WTC11 (cell line): ENCODE measurements around the gene HLA-E.

Experiments
- ETV6 ChIP-seq: sonication (generic); formaldehyde crosslinking; IDR thresholded peaks from 2 replicates; pipeline ENCODE4 v1.8.1; 2022; ENCODE audit warnings: mild to moderate bottlenecking, missing genetic modification reagents
- NR2C2 ChIP-seq: sonication (generic); formaldehyde crosslinking; IDR thresholded peaks from 2 replicates; pipeline ENCODE4 v1.8.0; 2022; ENCODE audit warnings: mild to moderate bottlenecking, missing genetic modification reagents
- TF ChIP-seq, protein P1 (sequence below): sonication (generic); formaldehyde crosslinking; IDR thresholded peaks from 2 replicates; pipeline ENCODE4 v1.8.0; 2022; ENCODE audit warnings: missing genetic modification reagents
- TF ChIP-seq, protein P2 (sequence below): sonication (generic); formaldehyde crosslinking; IDR thresholded peaks from 2 replicates; pipeline ENCODE4 v1.8.1; 2022; ENCODE audit warnings: low read depth, mild to moderate bottlenecking, moderate library complexity, missing genetic modification reagents, borderline replicate concordance
- TF ChIP-seq, protein P3 (sequence below): fragments of 200-600 bp; IDR thresholded peaks from 2 replicates; pipeline ENCODE4 v1.8.0; 2022; ENCODE audit warnings: antibody characterized with exemption

DNA sequence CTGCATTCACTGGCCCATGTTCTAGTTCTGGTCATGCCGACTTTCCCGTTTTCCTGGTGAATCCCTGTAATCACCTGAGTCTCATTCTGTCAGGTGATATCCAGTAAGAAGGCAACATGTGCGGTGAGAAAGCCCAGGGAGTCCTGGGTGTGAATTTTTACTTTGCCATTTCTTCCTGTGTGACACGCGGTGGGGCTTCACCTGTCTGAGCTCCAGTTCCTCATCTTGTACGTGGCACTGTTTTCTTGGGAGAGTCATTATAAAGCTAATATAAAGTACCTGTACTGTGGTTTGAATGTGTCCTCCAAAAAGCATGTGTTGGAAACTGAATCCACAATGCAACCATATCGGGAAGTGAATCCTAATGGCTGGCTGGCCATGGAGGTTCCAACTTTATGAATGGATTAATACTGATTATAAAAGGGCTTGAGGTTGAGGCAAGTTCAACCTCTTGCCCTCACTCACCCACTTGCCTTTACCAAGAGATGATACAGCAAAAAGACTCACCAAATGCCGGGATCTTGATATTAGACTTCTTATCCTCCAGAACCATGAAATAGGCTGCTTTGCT lies 5.1 kb downstream of the HLA-E start:
- TF ChIP-seq, protein P1, sequence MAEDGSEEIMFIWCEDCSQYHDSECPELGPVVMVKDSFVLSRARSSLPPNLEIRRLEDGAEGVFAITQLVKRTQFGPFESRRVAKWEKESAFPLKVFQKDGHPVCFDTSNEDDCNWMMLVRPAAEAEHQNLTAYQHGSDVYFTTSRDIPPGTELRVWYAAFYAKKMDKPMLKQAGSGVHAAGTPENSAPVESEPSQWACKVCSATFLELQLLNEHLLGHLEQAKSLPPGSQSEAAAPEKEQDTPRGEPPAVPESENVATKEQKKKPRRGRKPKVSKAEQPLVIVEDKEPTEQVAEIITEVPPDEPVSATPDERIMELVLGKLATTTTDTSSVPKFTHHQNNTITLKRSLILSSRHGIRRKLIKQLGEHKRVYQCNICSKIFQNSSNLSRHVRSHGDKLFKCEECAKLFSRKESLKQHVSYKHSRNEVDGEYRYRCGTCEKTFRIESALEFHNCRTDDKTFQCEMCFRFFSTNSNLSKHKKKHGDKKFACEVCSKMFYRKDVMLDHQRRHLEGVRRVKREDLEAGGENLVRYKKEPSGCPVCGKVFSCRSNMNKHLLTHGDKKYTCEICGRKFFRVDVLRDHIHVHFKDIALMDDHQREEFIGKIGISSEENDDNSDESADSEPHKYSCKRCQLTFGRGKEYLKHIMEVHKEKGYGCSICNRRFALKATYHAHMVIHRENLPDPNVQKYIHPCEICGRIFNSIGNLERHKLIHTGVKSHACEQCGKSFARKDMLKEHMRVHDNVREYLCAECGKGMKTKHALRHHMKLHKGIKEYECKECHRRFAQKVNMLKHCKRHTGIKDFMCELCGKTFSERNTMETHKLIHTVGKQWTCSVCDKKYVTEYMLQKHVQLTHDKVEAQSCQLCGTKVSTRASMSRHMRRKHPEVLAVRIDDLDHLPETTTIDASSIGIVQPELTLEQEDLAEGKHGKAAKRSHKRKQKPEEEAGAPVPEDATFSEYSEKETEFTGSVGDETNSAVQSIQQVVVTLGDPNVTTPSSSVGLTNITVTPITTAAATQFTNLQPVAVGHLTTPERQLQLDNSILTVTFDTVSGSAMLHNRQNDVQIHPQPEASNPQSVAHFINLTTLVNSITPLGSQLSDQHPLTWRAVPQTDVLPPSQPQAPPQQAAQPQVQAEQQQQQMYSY (CRISPR knock-in tag), result no peak
- TF ChIP-seq ETV6 (no peak), NR2C2 (no peak)
- TF ChIP-seq, protein P2, sequence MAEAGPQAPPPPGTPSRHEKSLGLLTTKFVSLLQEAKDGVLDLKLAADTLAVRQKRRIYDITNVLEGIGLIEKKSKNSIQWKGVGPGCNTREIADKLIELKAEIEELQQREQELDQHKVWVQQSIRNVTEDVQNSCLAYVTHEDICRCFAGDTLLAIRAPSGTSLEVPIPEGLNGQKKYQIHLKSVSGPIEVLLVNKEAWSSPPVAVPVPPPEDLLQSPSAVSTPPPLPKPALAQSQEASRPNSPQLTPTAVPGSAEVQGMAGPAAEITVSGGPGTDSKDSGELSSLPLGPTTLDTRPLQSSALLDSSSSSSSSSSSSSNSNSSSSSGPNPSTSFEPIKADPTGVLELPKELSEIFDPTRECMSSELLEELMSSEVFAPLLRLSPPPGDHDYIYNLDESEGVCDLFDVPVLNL, result no peak
- TF ChIP-seq, protein P3, sequence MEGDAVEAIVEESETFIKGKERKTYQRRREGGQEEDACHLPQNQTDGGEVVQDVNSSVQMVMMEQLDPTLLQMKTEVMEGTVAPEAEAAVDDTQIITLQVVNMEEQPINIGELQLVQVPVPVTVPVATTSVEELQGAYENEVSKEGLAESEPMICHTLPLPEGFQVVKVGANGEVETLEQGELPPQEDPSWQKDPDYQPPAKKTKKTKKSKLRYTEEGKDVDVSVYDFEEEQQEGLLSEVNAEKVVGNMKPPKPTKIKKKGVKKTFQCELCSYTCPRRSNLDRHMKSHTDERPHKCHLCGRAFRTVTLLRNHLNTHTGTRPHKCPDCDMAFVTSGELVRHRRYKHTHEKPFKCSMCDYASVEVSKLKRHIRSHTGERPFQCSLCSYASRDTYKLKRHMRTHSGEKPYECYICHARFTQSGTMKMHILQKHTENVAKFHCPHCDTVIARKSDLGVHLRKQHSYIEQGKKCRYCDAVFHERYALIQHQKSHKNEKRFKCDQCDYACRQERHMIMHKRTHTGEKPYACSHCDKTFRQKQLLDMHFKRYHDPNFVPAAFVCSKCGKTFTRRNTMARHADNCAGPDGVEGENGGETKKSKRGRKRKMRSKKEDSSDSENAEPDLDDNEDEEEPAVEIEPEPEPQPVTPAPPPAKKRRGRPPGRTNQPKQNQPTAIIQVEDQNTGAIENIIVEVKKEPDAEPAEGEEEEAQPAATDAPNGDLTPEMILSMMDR, result no peak
